D721Med (cell line): ENCODE measurements around the gene OTUB2.

Source experiments
- DNase-seq: peaks from one replicate; pipeline ENCODE4 v3.0.0; 2011; ENCODE audit warnings: low spot score; ENCODE audit not compliant: insufficient read length
- FAIRE-seq: peaks from 2 replicates; lab custom pipeline; 2011; peaks lifted over from hg19 to GRCh38; lab: Jason Lieb, UNC
- CTCF ChIP-seq: IDR thresholded peaks from 2 replicates; pipeline ENCODE4 v1.5.1; 2012; ENCODE audit warnings: mild to moderate bottlenecking, control low read depth; ENCODE audit not compliant: insufficient read depth; ENCODE audit errors: missing control alignments

OTUB2 gene

GRCh38 chr14:94048691-94049624, 22.8 kb downstream of the OTUB2 start:
- DNase-seq (peak; percentile 72), FAIRE-seq (peak; percentile 90)
- no peak for TF ChIP-seq CTCF

GRCh38 chr14:94049625-94050023, 23.5 kb downstream of the OTUB2 start:
- DNase-seq = no peak
- FAIRE-seq = no peak
- TF ChIP-seq CTCF = no peak

- no peak for TF ChIP-seq CTCF
- DNase-seq = no peak
- FAIRE-seq = no peak
Measured at GRCh38 chr14:94050231-94050880, 24.2 kb downstream of the OTUB2 start.

GRCh38 chr14:94051115-94051514, 25.0 kb downstream of the OTUB2 start:
- TF ChIP-seq CTCF = peak; percentile 52
- FAIRE-seq (no peak), DNase-seq (no peak)

- no peak for FAIRE-seq
- no peak for DNase-seq
- TF ChIP-seq CTCF = no peak
Measured at GRCh38 chr14:94051779-94052178, 25.6 kb downstream of the OTUB2 start.

GRCh38 chr14:94052199-94052598, 26.1 kb downstream of the OTUB2 start:
- FAIRE-seq (no peak), DNase-seq (no peak)
- TF ChIP-seq CTCF = no peak
